Epithelial cell of proximal tubule (primary cell): ENCODE measurements around the gene PDYN. TPM values are rescaled to one million over a fixed set of nuclear protein-coding genes. Genes with fewer than 3 reads are reported as not detected.

Experiments
- DNase-seq: peaks from one replicate; pipeline ENCODE4 v3.0.0-alpha.2; 2011; ENCODE audit warnings: low read depth
- H3K4me3 ChIP-seq: 2 replicates; pipeline ENCODE4 v1.5.1; 2011; ENCODE audit warnings: low read depth, mild to moderate bottlenecking, low read length
- total RNA-seq: library from RNA; depleted of rRNA; stranded (reverse); fragments of >200 nt; gene quantifications from 2 replicates; pipeline ENCODE4 v1.2.3, GENCODE V29; 2015
- TF ChIP-seq, protein P1 (sequence below): conservative IDR thresholded peaks from 2 replicates; pipeline ENCODE4 v1.5.1; 2012; ENCODE audit warnings: low read depth, mild to moderate bottlenecking, low read length

The PDYN gene
- total RNA-seq, 1 donor from 2014 or later: not detected

DNA sequence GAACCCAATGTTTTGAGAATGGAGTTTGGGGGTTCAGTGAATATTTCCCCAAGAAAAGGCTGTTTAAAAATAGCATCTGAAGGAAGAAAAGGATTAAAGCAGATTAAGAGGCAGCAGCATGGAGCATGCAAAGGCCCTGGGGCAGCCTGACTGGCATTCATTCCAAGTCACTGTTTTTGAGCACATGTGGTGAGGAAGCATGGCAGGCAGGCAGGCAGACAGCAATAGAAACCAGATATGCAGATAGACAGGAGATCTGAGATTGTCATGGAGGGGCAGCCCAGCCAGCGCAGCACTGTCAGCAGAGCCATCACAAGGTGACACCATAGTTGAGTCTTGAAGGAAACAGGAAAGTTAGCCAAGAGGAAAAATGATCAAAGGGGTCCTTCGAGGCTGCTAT is 60.9 kb downstream of the PDYN start:
- H3K4me3 ChIP-seq: no peak overlapping the region
- TF ChIP-seq, protein P1, sequence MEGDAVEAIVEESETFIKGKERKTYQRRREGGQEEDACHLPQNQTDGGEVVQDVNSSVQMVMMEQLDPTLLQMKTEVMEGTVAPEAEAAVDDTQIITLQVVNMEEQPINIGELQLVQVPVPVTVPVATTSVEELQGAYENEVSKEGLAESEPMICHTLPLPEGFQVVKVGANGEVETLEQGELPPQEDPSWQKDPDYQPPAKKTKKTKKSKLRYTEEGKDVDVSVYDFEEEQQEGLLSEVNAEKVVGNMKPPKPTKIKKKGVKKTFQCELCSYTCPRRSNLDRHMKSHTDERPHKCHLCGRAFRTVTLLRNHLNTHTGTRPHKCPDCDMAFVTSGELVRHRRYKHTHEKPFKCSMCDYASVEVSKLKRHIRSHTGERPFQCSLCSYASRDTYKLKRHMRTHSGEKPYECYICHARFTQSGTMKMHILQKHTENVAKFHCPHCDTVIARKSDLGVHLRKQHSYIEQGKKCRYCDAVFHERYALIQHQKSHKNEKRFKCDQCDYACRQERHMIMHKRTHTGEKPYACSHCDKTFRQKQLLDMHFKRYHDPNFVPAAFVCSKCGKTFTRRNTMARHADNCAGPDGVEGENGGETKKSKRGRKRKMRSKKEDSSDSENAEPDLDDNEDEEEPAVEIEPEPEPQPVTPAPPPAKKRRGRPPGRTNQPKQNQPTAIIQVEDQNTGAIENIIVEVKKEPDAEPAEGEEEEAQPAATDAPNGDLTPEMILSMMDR: no peak
- no peak for DNase-seq

DNA sequence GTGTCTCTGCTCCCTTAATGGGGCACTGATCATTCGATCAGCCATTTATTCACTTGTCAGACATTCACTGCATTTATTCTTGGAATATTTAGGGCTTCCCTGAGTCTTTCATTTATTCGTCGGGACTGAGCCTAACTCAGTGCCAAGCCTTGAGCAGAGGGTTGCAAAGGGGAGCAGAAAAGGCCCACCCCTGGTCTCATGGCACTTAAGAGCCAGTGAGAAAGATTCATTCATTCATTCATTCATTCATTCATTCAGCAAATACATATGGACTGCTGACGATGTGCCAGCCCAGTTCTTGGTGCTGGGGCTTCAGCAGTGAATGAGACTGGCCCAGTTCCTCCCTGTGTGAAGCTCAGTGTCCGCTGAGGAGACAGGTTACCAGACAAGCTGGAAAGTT is 62.0 kb downstream of the PDYN start:
- TF ChIP-seq, protein P1: no peak
- no peak overlapping the region for H3K4me3 ChIP-seq
- no peak for DNase-seq

GRCh38 chr20:1930165-1930564 is 63.7 kb downstream of the PDYN start:
- TF ChIP-seq, protein P1: no peak
- H3K4me3 ChIP-seq: no peak overlapping the region
- DNase-seq: no peak

GRCh38 chr20:1929460-1929859 is 64.4 kb downstream of the PDYN start:
- DNase-seq: no peak
- H3K4me3 ChIP-seq: no peak overlapping the region
- TF ChIP-seq, protein P1: no peak

- no peak overlapping the region for H3K4me3 ChIP-seq
- DNase-seq: no peak
- TF ChIP-seq, protein P1: no peak
Measured at GRCh38 chr20:1928782-1929181, 65.1 kb downstream of the PDYN start.

Other genes starting within 250 kb of the PDYN start
- 49.8 and 50.6 TPM in 2 replicates for gene SIRPA, start 98.7 kb downstream of the PDYN start, total RNA-seq
- 23.8 and 30.7 TPM in 2 replicates for gene STK35, start 107.8 kb upstream of the PDYN start, total RNA-seq